Measurements from ENCODE around the gene MRM2.

DNA sequence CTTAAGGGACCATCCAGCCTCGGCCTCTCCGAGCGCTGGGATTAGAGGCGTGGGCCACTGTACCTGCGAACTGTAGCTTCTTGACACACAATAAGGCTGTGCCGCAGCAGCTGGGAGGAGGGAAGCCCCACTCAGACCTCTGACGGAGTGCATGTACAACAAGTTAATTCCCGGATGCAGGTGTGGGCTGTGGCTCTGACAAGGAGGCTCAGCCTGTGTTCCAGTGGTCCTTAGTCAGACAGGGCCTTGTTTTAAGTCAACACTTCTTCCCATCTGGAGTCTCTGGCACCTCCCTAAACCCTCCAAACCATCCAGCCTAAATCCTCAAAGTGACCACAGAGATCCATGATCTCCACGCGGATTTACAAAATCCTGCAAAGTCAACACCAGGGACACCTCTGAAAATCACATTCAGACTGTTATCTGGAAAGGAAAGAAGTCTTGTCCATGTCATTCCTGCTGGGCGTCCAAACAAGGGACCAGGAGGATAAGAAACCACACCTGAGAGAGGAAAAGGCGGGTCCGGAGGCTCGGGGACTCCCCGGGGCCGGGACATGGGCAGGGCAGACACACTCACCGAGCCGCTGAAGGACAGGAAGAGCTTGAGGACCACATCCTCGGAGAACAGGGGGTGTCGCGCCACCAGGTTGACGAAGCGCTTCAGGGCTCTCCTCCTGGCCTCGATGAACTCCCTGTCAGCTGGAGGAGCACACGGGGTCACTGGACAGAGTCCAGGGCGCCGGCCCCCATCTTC is 29.4 kb upstream of the MRM2 start:
- TF ChIP-seq POLR2AphosphoS5 (IDR thresholded peaks at IDR 0.05; ENCODE audit: low read depth, low read length) = no peak
- no peak for TF ChIP-seq TAF1 (IDR thresholded peaks at IDR 0.05; ENCODE audit: borderline replicate concordance, insufficient read depth, low read length)
- TF ChIP-seq SIN3A (IDR thresholded peaks at IDR 0.05; ENCODE audit: borderline replicate concordance, insufficient read depth, low read length) = no peak

Data from PFSK-1 (cell line).